Suprapubic skin (tissue), 4 donors: ENCODE data around the gene METTL5. TPM values are rescaled to one million over a fixed set of nuclear protein-coding genes. Genes with fewer than 3 reads are reported as not detected.
A peak's percentile ranks its signal among the peaks of the same experiment; 100 is the strongest.
"Not testable (repeated sequence)": the region's sequence is repeated elsewhere in the genome, so short reads cannot be mapped to it uniquely, and the experiment has no call there.

Experiments
- DNase-seq, 2 donors: peaks; one replicate each; pipeline ENCODE4 v3.0.0-alpha.2; 2019; ENCODE audit warnings: low spot score in 2 of 2
- H3K27ac ChIP-seq: fragments of 200-600 bp; sonication (generic); one replicate; pipeline ENCODE4 v1.5.1; 2019
- H3K27me3 ChIP-seq: fragments of 200-600 bp; sonication (generic); one replicate; pipeline ENCODE4 v1.5.1; 2019
- H3K36me3 ChIP-seq: fragments of 200-600 bp; sonication (generic); one replicate; pipeline ENCODE4 v1.5.1; 2019
- H3K4me1 ChIP-seq: fragments of 200-600 bp; sonication (generic); one replicate; pipeline ENCODE4 v1.5.1; 2019
- H3K4me3 ChIP-seq: fragments of 200-600 bp; sonication (generic); one replicate; pipeline ENCODE4 v1.5.1; 2019; ENCODE audit warnings: mild to moderate bottlenecking
- H3K9me3 ChIP-seq: fragments of 200-600 bp; sonication (generic); one replicate; pipeline ENCODE4 v1.5.1; 2019
- CTCF ChIP-seq, 2 donors: fragments of 200-600 bp in 1 of 2; fragments of 450-650 bp in 1 of 2; sonication (generic) in 1 of 2; IDR thresholded peaks; one replicate each; pipeline ENCODE4 v1.5.1; 2016 to 2019; ENCODE audit warnings: antibody characterized with exemption in 2 of 2, mild to moderate bottlenecking in 1 of 2, moderate library complexity in 1 of 2
- EP300 ChIP-seq: sonication (generic); formaldehyde crosslinking; IDR thresholded peaks from one replicate; pipeline ENCODE4 v1.6.1; 2017; ENCODE audit warnings: antibody characterized with exemption
- POLR2A ChIP-seq, 2 donors: fragments of 450-650 bp; IDR thresholded peaks; one replicate each; pipeline ENCODE4 v1.6.1; 2017; ENCODE audit warnings: antibody characterized with exemption in 2 of 2, mild to moderate bottlenecking in 2 of 2, moderate library complexity in 2 of 2
- POLR2AphosphoS5 ChIP-seq, 3 donors: sonication (generic); formaldehyde crosslinking; IDR thresholded peaks; one replicate each; pipeline ENCODE4 v1.6.1; 2017; ENCODE audit warnings: antibody characterized with exemption in 3 of 3
- WGBS: methylation state at CpG from one replicate; pipeline ENCODE4 v1.1.5; 2018; 5-methylcytosine and 5-hydroxymethylcytosine counted together
- total RNA-seq, 4 donors: library from RNA; depleted of rRNA; stranded (reverse); fragments of >200 nt; gene quantifications; one replicate each; pipeline ENCODE4 v1.1.0, GENCODE V29; 2016

Gene METTL5
- total RNA-seq, result 10 to 100 TPM; 34.8 to 43.9 (median 41.2) TPM

DNA sequence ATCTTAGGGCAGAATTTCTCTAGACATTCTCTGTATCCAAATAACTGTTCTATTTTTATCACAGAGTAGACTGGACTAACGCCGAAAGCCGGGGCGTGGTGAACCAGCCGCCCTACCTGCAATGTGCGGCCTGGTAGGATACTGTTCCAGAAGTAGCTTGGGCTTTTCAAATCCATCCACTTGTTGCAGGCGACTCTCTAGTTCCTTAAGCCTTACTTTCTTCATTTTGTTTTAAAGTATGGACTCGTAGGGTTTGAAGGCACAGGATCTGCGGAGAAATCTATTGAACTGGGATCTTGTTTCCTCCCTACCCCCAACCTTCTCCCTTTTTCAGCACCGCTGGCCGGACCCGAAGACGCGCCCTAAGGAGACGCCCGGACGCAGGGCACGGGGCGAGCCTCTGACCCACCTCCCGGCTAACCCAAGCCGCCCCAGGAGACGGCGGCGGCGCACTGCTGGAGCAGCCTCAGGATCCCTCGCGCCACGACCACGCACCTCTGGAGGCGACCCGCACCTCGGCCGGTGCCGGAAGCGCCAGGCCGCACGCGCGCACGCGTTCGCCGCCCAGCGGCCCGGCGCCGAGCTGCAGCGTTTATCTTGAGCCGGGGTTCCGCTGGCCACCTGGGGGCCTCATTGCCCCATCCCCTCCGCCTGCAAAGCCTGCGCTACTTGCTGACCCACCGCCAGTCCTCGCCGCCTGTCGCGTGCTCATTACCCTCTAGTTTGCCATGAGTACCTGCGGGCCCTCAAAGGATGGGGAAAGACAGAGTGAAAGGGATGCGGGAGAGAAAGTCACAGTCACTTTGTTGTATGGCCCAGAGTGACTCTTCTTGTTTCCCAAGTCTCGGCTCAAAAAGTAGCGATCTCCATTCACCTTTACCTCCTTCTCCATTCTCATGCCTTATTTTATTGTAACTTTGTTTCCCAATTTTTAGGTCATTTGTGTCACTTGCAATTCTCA, at the start of gene METTL5:
Gene METTL5, minus strand, starts transcription at position 533 of the 961 bp plus-strand sequence. Its CDS starts 308 bp downstream, at position 225.
- WGBS, result 1% methylated on average over 50 of the region's 61 CpGs

GRCh38 chr2:169871994-169872393, 47.3 kb upstream of the METTL5 start:
- H3K27ac ChIP-seq, result no peak overlapping the region
- DNase-seq, result no peak
- no peak overlapping the region for H3K4me3 ChIP-seq
- H3K27me3 ChIP-seq, result no peaks in the 10 kb centered on the region
- H3K9me3 ChIP-seq, result no peaks in the 10 kb centered on the region
- no peaks in the 10 kb centered on the region for H3K4me1 ChIP-seq
- WGBS, result 99% methylated on average over 1 of the region's 1 CpG
- no peak for TF ChIP-seq POLR2A (IDR thresholded peaks at IDR 0.05)
- no peak for TF ChIP-seq EP300
- peaks cover 13% of the 10 kb centered on the region for H3K36me3 ChIP-seq

More for the DNA sequence above, at the start of gene METTL5:
- Histone ChIP-seq H3K4me1 (peaks cover 44% of the 10 kb centered on the region), H3K36me3 (peaks cover 6% of the 10 kb centered on the region), H3K9me3 (no peaks in the 10 kb centered on the region), H3K27ac (peak within 1 kb of the TSS; percentile 85), H3K27me3 (no peaks in the 10 kb centered on the region), H3K4me3 (peak within 1 kb of the TSS; percentile 87)
- TF ChIP-seq EP300, result no peak
- peak in 1 of 2 donors; percentile 35 for TF ChIP-seq POLR2A (IDR thresholded peaks at IDR 0.05)
- no peak for TF ChIP-seq POLR2AphosphoS5 (IDR thresholded peaks at IDR 0.05)
- TF ChIP-seq CTCF (IDR thresholded peaks at IDR 0.05), result peak; percentile 78 to 99
- peak; percentile 83 to 88 for DNase-seq

DNA sequence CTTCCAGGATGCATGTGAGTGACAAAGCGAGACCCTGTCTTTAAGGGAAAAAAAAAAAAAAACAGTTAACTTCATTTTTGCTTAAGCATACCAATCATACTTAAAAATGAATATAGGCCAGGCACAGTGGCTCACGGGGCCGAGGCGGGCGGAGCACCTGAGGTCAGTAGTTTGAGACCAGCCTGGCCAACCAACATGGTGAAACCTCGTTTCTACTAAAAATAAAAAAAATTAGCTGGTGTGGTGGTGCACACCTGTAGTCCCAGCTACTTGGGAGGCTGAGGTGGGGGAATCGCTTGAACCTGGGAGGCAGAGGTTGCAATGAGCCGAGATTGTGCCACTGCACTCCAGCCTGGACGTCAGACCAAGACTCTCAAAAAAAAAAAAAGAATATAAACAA, 46.7 kb upstream of the METTL5 start:
- not testable (repeated sequence) for H3K9me3 ChIP-seq, H3K36me3 ChIP-seq, H3K4me1 ChIP-seq, H3K27ac ChIP-seq, H3K27me3 ChIP-seq, H3K4me3 ChIP-seq, DNase-seq
- 92% methylated on average over 9 of the region's 9 CpGs for WGBS

DNA sequence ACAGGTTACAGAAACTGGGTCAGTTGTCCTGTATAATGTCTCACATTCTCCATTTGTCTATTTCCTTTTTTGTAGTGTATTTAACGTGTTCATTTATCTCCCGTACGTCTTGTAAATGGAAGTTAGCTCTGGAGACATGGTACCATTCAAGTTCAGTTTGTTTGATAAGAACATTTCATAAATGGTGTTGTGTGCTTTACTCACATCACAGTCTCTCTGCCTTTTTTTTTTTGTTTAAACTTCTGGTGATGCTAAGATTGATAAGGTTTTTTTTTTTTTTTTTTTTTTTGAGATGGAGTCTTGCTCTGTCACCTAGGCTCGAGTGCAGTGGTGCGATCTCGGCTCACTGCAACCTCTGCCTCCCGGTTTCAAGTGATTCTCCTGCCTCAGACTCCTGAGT, 44.2 kb upstream of the METTL5 start:
- no peaks in the 10 kb centered on the region for H3K4me1 ChIP-seq
- H3K27ac ChIP-seq, result no peak overlapping the region
- H3K4me3 ChIP-seq, result no peak overlapping the region
- TF ChIP-seq POLR2AphosphoS5 (IDR thresholded peaks at IDR 0.05), result no peak
- TF ChIP-seq CTCF (IDR thresholded peaks at IDR 0.05), result no peak
- TF ChIP-seq EP300, result no peak
- no peak for TF ChIP-seq POLR2A (IDR thresholded peaks at IDR 0.05)
- WGBS, result 93% methylated on average over 7 of the region's 7 CpGs
- no peak for DNase-seq
- H3K9me3 ChIP-seq, result no peaks in the 10 kb centered on the region
- no peaks in the 10 kb centered on the region for H3K27me3 ChIP-seq
- peaks cover under 1% of the 10 kb centered on the region for H3K36me3 ChIP-seq

DNA sequence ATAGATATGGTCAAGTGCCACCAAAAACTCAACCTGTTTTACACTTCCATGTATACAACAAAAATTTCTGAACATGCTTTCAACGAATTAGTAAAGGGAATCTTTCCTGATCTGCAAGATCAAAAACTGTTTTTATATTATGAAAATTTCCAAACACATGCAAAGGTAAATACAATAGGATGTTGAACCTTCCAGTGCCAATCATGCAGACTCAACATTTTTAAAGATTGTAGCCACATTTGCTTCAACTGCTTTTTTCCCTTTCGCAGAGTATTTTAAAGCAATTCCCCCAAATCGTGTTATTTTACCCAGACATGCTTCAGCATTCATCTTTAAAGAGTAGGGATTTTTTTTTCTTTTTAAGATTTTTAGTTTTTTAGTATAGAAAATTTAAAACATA, 42.9 kb upstream of the METTL5 start:
- H3K27ac ChIP-seq, result no peak overlapping the region
- H3K27me3 ChIP-seq, result no peaks in the 10 kb centered on the region
- peaks cover 4% of the 10 kb centered on the region for H3K4me1 ChIP-seq
- no peaks in the 10 kb centered on the region for H3K36me3 ChIP-seq
- H3K4me3 ChIP-seq, result no peak overlapping the region
- no peaks in the 10 kb centered on the region for H3K9me3 ChIP-seq
- 89% methylated on average over 3 of the region's 3 CpGs for WGBS
- TF ChIP-seq CTCF (IDR thresholded peaks at IDR 0.05) (no peak), EP300 (no peak)
- DNase-seq, result no peak

DNA sequence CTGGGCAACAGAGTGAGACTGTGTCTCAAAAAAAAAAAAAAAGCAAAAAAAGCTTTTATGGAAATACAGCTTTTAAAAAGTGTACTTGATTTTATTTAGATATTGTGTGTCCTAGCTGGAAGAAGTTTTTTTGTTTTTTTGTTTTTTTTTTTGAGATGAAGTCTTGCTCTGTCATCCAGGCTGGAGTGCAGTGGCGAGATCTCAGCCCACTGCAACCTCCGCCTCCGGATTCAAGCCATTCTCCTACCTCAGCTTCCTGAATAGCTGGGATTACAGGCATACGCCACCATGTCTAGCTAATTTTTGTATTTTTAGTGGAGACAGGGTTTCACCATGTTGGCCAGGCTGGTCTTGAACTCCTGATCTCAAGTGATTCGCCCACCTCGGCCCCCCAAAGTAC, 41.5 kb upstream of the METTL5 start:
- H3K4me3 ChIP-seq, H3K9me3 ChIP-seq, H3K27ac ChIP-seq, H3K27me3 ChIP-seq, H3K36me3 ChIP-seq, DNase-seq, H3K4me1 ChIP-seq: not testable (repeated sequence)
- WGBS, result 93% methylated on average over 6 of the region's 6 CpGs
